HS-5 (cell line): ENCODE results near the gene TMEM214.

Source experiments
- DNase-seq: peaks from one replicate; pipeline ENCODE4 v3.0.0-alpha.2; 2012; ENCODE audit warnings: low read depth

The TMEM214 gene

GRCh38 chr2:27085062-27085672 lies 52.4 kb downstream of the TMEM214 start:
- DNase-seq: no peak

DNA sequence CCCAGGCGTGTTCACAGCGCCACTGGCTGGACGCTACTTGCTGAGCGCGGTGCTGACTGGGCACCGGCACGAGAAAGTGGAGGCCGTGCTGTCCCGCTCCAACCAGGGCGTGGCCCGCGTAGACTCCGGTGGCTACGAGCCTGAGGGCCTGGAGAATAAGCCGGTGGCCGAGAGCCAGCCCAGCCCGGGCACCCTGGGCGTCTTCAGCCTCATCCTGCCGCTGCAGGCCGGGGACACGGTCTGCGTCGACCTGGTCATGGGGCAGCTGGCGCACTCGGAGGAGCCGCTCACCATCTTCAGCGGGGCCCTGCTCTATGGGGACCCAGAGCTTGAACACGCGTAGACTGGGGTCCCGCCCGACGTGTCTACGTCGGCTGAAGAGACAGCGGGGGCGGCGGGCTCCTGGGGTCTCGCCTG lies 52.9 kb downstream of the TMEM214 start:
- DNase-seq: no peak

- peak; percentile 58 for DNase-seq
Observed at GRCh38 chr2:27086090-27086723, 53.4 kb downstream of the TMEM214 start.

- DNase-seq: no peak
Observed at GRCh38 chr2:27086724-27087593, 54.2 kb downstream of the TMEM214 start, which contains the start of gene KHK. TSS of gene KHK (plus strand) at chr2:27086772. CDS start at chr2:27087260, 488 bp downstream.

DNA sequence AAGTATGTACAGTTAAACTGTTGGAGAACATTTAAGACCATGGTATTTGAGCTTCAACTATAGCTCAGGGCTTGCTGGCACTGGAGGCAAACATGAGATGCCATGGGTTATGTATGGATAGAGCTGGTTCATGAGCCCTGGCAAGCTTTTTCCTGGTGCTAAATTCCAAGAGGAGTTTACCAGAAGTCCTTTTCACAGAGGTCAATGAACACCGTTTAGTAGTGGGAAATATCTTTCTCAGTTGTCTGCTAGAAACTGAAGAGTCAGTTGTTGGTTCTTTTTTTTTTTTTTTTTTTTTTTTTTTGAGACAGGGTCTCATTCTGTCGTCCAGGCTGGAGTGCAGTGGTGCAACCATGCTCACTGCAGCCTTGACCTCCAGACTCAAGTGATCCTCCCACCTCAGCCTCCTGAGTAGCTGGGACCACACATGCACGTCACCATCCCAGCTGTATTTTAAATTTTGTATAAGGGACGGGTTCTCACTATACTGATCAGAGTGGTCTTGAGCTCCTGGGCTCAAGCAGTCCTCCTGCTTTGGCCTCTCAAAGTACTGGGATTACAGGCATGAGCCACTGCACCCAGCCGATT lies 55.2 kb downstream of the TMEM214 start:
- no peak for DNase-seq

- DNase-seq: no peak
Observed at GRCh38 chr2:27088634-27089033, 55.9 kb downstream of the TMEM214 start.

DNA sequence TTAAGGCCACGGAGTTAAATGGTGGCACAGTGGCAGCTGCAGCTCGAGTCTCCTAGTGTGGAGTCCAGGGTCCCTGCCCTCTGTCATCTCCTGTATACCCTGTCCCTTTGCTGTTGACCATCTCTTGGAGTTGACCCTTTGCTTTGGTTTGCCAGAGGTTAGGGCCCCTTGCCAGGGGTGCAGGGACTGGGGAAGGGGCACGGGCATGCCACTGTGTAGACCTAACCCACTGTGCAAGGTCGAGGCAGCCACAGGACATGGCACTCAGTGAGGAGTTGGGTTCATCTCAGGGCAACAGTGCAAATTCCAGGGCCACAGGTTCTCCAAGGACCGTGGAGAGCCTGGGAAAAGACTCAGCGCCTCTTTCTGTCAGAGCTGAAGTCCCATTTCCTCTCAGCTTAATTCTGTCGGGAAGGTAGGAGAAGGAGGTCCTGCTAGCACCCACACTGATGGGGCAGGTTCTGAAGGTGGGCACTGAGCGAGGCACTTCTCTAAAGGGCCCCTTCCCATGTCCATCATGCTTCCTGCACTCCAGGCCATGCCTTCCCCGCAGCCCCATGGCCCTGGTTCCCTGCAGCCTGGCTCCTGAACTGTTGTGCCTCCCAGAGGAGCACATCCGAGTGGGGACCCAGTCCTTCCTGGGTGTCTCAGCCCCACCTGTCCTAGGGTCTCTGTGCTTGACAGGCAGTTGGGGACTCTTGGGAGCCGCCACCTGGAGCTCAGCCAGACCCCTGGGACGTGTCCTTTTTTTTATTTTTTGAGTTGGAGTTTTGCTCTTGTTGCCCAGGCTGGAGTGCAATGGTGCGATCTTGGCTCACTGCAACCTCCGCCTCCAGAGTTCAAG lies 56.6 kb downstream of the TMEM214 start:
- DNase-seq: no peak
